K562 (cell line): ENCODE results near the gene PCOLCE2. TPM values are rescaled to one million over a fixed set of nuclear protein-coding genes. Genes with fewer than 3 reads are reported as not detected.

Experiments
- ATAC-seq: fragments of 200-7000 bp; cut with Tn5 transposase; 3 replicates; pipeline ENCODE4 v1.9.1; 2020; ENCODE audit warnings: moderate library complexity
- BruUV-seq: library from RNA; stranded (reverse); fragments of 400-500 nt; replicated peaks from 2 replicates; lab custom pipeline; 2021; lab: Mats Ljungman, UMichigan
- CTCF ChIA-PET: fragments of 300-600 bp; formaldehyde crosslinking; extraction: SDS; loops from one replicate; lab custom pipeline; 2021; ENCODE audit warnings: low intra/inter-chr PET ratio; lab: Yijun Ruan, JAX
- POLR2A ChIA-PET: fragments of 300-600, 350-650 bp; sonication (Branson Sonifier 250); formaldehyde crosslinking; extraction: SDS; loops from one replicate; lab custom pipeline; 2021; ENCODE audit warnings: antibody characterized with exemption, inconsistent platforms; lab: Yijun Ruan, JAX
- DNase-seq, 4 experiments: peaks; one replicate each; pipeline versions ENCODE4 v3.0.0 to v3.0.0-alpha.2; 2011 to 2018; ENCODE audit warnings: low spot score in 3 of 4, mixed read lengths in 3 of 4; ENCODE audit errors: extremely low read depth in 1 of 4
- FAIRE-seq: peaks from 2 replicates; lab custom pipeline; 2011; peaks lifted over from hg19 to GRCh38; lab: Jason Lieb, UNC
- H2AFZ ChIP-seq: 2 replicates; pipeline ENCODE4 v1.6.0; 2011; ENCODE audit warnings: low read depth, low read length, control low read depth, inconsistent platforms
- H3K27ac ChIP-seq: fragments of 200-600 bp; 3 replicates; pipeline ENCODE4 v1.8.0; 2011; ENCODE audit warnings: low read depth, mild to moderate bottlenecking, control low read depth, inconsistent platforms, low read length, moderate library complexity, mixed read lengths; ENCODE audit errors: extremely low read depth
- H3K27me3 ChIP-seq, 2 experiments: fragments of 300-600 bp in 1 of 2; 2 replicates in 1 of 2; 3 replicates in 1 of 2; pipeline versions ENCODE4 v1.6.0 to v1.8.0; 2011; ENCODE audit warnings: inconsistent platforms in 2 of 2, low read length in 2 of 2, mild to moderate bottlenecking in 1 of 2, mixed read lengths in 1 of 2, moderate library complexity in 1 of 2; ENCODE audit not compliant: control insufficient read depth in 2 of 2, insufficient read depth in 2 of 2
- H3K36me3 ChIP-seq: fragments of 300-600 bp; 3 replicates; pipeline ENCODE4 v1.8.0; 2011; ENCODE audit warnings: mild to moderate bottlenecking, low read length, inconsistent platforms; ENCODE audit not compliant: control insufficient read depth, insufficient read depth
- H3K4me1 ChIP-seq, 2 experiments: fragments of 200-600 bp in 1 of 2; replicated peaks in 1 of 2; 2 replicates in 1 of 2; 3 replicates in 1 of 2; pipeline versions ENCODE4 v1.5.1 to v1.8.0; 2011; ENCODE audit warnings: inconsistent platforms in 2 of 2, low read length in 2 of 2, mild to moderate bottlenecking in 1 of 2, mixed read lengths in 1 of 2, moderate library complexity in 1 of 2; ENCODE audit not compliant: control insufficient read depth in 2 of 2, insufficient read depth in 2 of 2
- H3K4me2 ChIP-seq: 2 replicates; pipeline ENCODE4 v1.6.1; 2011; ENCODE audit warnings: low read length, control low read depth, inconsistent platforms, mixed read lengths; ENCODE audit not compliant: insufficient read depth
- H3K4me3 ChIP-seq: fragments of 200-600 bp; sonication (generic), shearing (Covaris generic); 2 replicates; pipeline ENCODE4 v1.5.1; 2016; ENCODE audit warnings: control low read depth, inconsistent platforms
- H3K79me2 ChIP-seq: fragments of 200-600 bp; 3 replicates; pipeline ENCODE4 v1.8.0; 2011; ENCODE audit warnings: low read length, inconsistent platforms; ENCODE audit not compliant: control insufficient read depth, insufficient read depth
- H3K9ac ChIP-seq, 2 experiments: 2 replicates each; pipeline versions ENCODE4 v1.6.0 to v1.6.1; 2011; ENCODE audit warnings: low read depth in 2 of 2, low read length in 2 of 2, control low read depth in 1 of 2, inconsistent platforms in 1 of 2, mild to moderate bottlenecking in 1 of 2, mixed read lengths in 1 of 2; ENCODE audit not compliant: insufficient read depth in 1 of 2
- H3K9me1 ChIP-seq: one replicate; pipeline ENCODE4 v1.6.0; 2011; ENCODE audit warnings: inconsistent platforms, mild to moderate bottlenecking, low read length, moderate library complexity; ENCODE audit not compliant: control insufficient read depth, insufficient read depth
- H3K9me3 ChIP-seq: replicated peaks from 2 replicates; pipeline ENCODE4 v1.5.1; 2011; ENCODE audit warnings: low read depth, low read length, inconsistent platforms; ENCODE audit not compliant: control insufficient read depth, insufficient read depth
- H4K20me1 ChIP-seq: replicated peaks from 2 replicates; pipeline ENCODE4 v1.6.1; 2011; ENCODE audit warnings: low read length, inconsistent platforms, mixed read lengths; ENCODE audit not compliant: control insufficient read depth, insufficient read depth
- C11orf30 ChIP-seq: fragments of 450-650 bp; IDR thresholded peaks from 2 replicates; pipeline ENCODE4 v1.6.1; 2016; ENCODE audit warnings: low read depth, mild to moderate bottlenecking
- CBFA2T2 ChIP-seq: fragments of 450-650 bp; conservative IDR thresholded peaks from 2 replicates; pipeline ENCODE4 v1.6.1; 2017; ENCODE audit warnings: mild to moderate bottlenecking
- CBX2 ChIP-seq: fragments of 200-600 bp; sonication (generic); IDR thresholded peaks from one replicate; pipeline ENCODE4 v1.6.1; 2012; ENCODE audit warnings: mild to moderate bottlenecking, low read length, inconsistent platforms; ENCODE audit not compliant: insufficient read depth, poor library complexity, severe bottlenecking
- CHD1 ChIP-seq: fragments of 200-600 bp; sonication (generic); IDR thresholded peaks from one replicate; pipeline ENCODE4 v1.6.1; 2012; ENCODE audit warnings: mild to moderate bottlenecking, moderate library complexity, low read length, inconsistent platforms
- CUX1 ChIP-seq: fragments of 200-800 bp; sonication (Bioruptor generic); IDR thresholded peaks from 2 replicates; pipeline ENCODE4 v1.6.1; 2016; ENCODE audit warnings: missing genetic modification characterization, missing compliant biosample characterization
- EP300 ChIP-seq: IDR thresholded peaks from 2 replicates; pipeline ENCODE4 v1.6.1; 2012; ENCODE audit warnings: low read length, improper control_type of control experiment
- HMGN3 ChIP-seq: IDR thresholded peaks from 2 replicates; pipeline ENCODE4 v1.6.1; 2011; ENCODE audit warnings: borderline replicate concordance, low read depth, mild to moderate bottlenecking, mixed read lengths, low read length; ENCODE audit not compliant: insufficient read length; ENCODE audit errors: extremely low read depth
- NRF1 ChIP-seq, 2 experiments: fragments of 450-650 bp; IDR thresholded peaks in 1 of 2; conservative IDR thresholded peaks in 1 of 2; 2 replicates each; pipeline ENCODE4 v1.6.1; 2014; ENCODE audit warnings: mild to moderate bottlenecking in 2 of 2
- TCF7 ChIP-seq: sonication (generic); IDR thresholded peaks from 2 replicates; pipeline ENCODE4 v1.6.1; 2016; ENCODE audit warnings: antibody characterized with exemption, borderline replicate concordance
- YY1 ChIP-seq, 3 experiments: IDR thresholded peaks; 2 replicates each; pipeline ENCODE4 v1.6.1; 2011; ENCODE audit warnings: low read length in 2 of 3, mild to moderate bottlenecking in 2 of 3, moderate library complexity in 2 of 3, borderline replicate concordance in 1 of 3, control low read depth in 1 of 3, low read depth in 1 of 3; ENCODE audit not compliant: insufficient read depth in 3 of 3, insufficient replicate concordance in 2 of 3, control insufficient read depth in 1 of 3, insufficient read length in 1 of 3; ENCODE audit errors: extremely low read depth in 1 of 3
- ZBED1 ChIP-seq: IDR thresholded peaks from 2 replicates; pipeline ENCODE4 v1.6.1; 2014
- ZBTB33 ChIP-seq: sonication (generic); formaldehyde crosslinking; IDR thresholded peaks from 2 replicates; pipeline ENCODE4 v1.8.1; 2023; ENCODE audit warnings: mild to moderate bottlenecking, missing genetic modification reagents
- ZBTB7A ChIP-seq: IDR thresholded peaks from 2 replicates; pipeline ENCODE4 v1.6.1; 2011; ENCODE audit warnings: low read depth, mild to moderate bottlenecking, low read length, moderate library complexity, borderline replicate concordance; ENCODE audit not compliant: control insufficient read depth
- ZNF253 ChIP-seq: fragments of 250-450 bp; sonication (Bioruptor Pico); conservative IDR thresholded peaks from 2 replicates; pipeline ENCODE4 v1.6.1; 2021; ENCODE audit warnings: mild to moderate bottlenecking
- in situ Hi-C: fragments of 300-500 bp; cut with MboI; formaldehyde crosslinking; loops from 4 replicates; pipeline ENCODE4 v1.15.0; 2018; ENCODE audit warnings: inconsistent platforms, mixed read lengths
- intact Hi-C: fragments of 100-400 bp; cut with micrococcal nuclease; formaldehyde crosslinking; loops from 2 replicates; pipeline ENCODE4 v1.14.2; 2022
- polyA plus RNA-seq, 8 experiments: library from polyadenylated mRNA; depleted of rRNA in 4 of 8; stranded (reverse) in 5 of 8; unstranded in 3 of 8; fragments of >200 nt; fragmentation: Nextera tagmentation in 2 of 8; fragmentation: Illumina TruSeq in 1 of 8; extraction: Ambion mirVana in 2 of 8; extraction: Trizol in 1 of 8; gene quantifications; 2 replicates each; pipeline versions ENCODE4 v1.2.1 to v1.2.3, GENCODE V29; 2011 to 2014; ENCODE audit warnings: inconsistent platforms in 1 of 8, missing spikeins in 1 of 8
- total RNA-seq, 7 experiments: library from RNA; depleted of rRNA in 6 of 7; stranded (reverse); fragments of >200 nt in 6 of 7; fragmentation: Illumina TruSeq in 2 of 7; extraction: Trizol in 2 of 7; gene quantifications; 2 replicates each; pipeline versions ENCODE4 v1.2.1 to v1.2.3, GENCODE V29; 2011 to 2021; ENCODE audit warnings: low replicate concordance in 1 of 7

The PCOLCE2 gene
- total and polyA plus RNA-seq, 9 of the 15 experiments (the other 6 are each of a cell fraction or from before 2014, with no cell fraction given), result 0.18 to 1.2 (median 0.65) TPM

- TF ChIP-seq NRF1 (conservative IDR thresholded peaks at IDR 0.05 in 1 of 2, IDR thresholded peaks at IDR 0.05 in 1 of 2), result no peak
- 0 out of 2 replicates have a peak, but pooled peaks have one; percentile 39 for TF ChIP-seq ZBED1
- TF ChIP-seq CBFA2T2, result no peak
- no peak for TF ChIP-seq ZBTB7A
- TF ChIP-seq C11orf30, result no peak
- TF ChIP-seq ZBTB33 (CRISPR knock-in tag), result no peak
- TF ChIP-seq YY1 (IDR thresholded peaks at IDR 0.05; ENCODE audit: borderline replicate concordance in 1 of 3, control insufficient read depth in 1 of 3, extremely low read depth in 1 of 3, insufficient read depth in 3 of 3, insufficient read length in 1 of 3, insufficient replicate concordance in 2 of 3, low read depth in 1 of 3, low read length in 2 of 3), result peak in 1 of 3 experiments; percentile 26
These were observed 60.1 kb downstream of the PCOLCE2 start (continued) for GRCh38 chr3:142828703-142829305.

GRCh38 chr3:142819179-142819578 lies 69.7 kb downstream of the PCOLCE2 start:
- H3K4me1 ChIP-seq, result peaks cover 0 to 10% of the 10 kb centered on the region in 2 experiments; a peak in 3 of 5 replicates
- H3K9me3 ChIP-seq, result no peaks in the 10 kb centered on the region
- in situ Hi-C loops (no loop called here), intact Hi-C loops (no loop called here)
- DNase-seq, result no peak
- FAIRE-seq, result no peak
- ChIA-PET POLR2A (interaction anchor here (0.6 kb wide), 1 partner anchor 62 kb away, joined by 5 read pairs; no protein-coding TSS in a partner anchor), CTCF (no interaction called here)
- H4K20me1 ChIP-seq, result no peaks in the 10 kb centered on the region
- no peak overlapping the region for H2AFZ ChIP-seq
- ATAC-seq, result no peak
- no peaks in the 10 kb centered on the region for H3K36me3 ChIP-seq
- no peak overlapping the region for H3K4me2 ChIP-seq
- H3K4me3 ChIP-seq, result no peak overlapping the region
- BruUV-seq, result no TSS peak
- H3K27ac ChIP-seq, result no peak overlapping the region
- no peaks in the 10 kb centered on the region for H3K79me2 ChIP-seq
- H3K9ac ChIP-seq, result no peak overlapping the region
- H3K27me3 ChIP-seq, result peaks cover 0 to 5% of the 10 kb centered on the region in 2 experiments; a peak in 1 of 5 replicates
- no peaks in the 10 kb centered on the region for H3K9me1 ChIP-seq
- TF ChIP-seq CBX2 (no peak), ZNF253 (no peak), HMGN3 (no peak), TCF7 (no peak), CUX1 (CRISPR knock-in tag) (no peak), EP300 (no peak), CHD1 (no peak)
